Endodermal cell (in vitro differentiated cells): Measurements from ENCODE around the gene DPYSL3. TPM values are rescaled to one million over a fixed set of nuclear protein-coding genes. Genes with fewer than 3 reads are reported as not detected.

ENCODE experiments used
- DNase-seq: peaks from one replicate; pipeline ENCODE4 v3.0.0-alpha.2; 2017
- H3K27ac ChIP-seq: 2 replicates; pipeline ENCODE4 v1.5.1; 2013; ENCODE audit warnings: mild to moderate bottlenecking, low read depth, low read length, moderate library complexity
- H3K27me3 ChIP-seq: 2 replicates; pipeline ENCODE4 v1.6.1; 2013; ENCODE audit warnings: mild to moderate bottlenecking, low read length, moderate library complexity; ENCODE audit not compliant: insufficient read depth, control insufficient read depth, poor library complexity, severe bottlenecking
- H3K36me3 ChIP-seq: 2 replicates; pipeline ENCODE4 v1.7.0; 2013; ENCODE audit warnings: mild to moderate bottlenecking, low read length, moderate library complexity; ENCODE audit not compliant: control insufficient read depth, insufficient read depth
- H3K4me1 ChIP-seq: one replicate; pipeline ENCODE4 v1.7.0; 2013; ENCODE audit warnings: low read length; ENCODE audit not compliant: control insufficient read depth, insufficient read depth
- H3K4me3 ChIP-seq: 2 replicates; pipeline ENCODE4 v1.5.1; 2013; ENCODE audit warnings: mild to moderate bottlenecking, low read length, moderate library complexity
- H3K9ac ChIP-seq: 2 replicates; pipeline ENCODE4 v1.6.1; 2013; ENCODE audit warnings: mild to moderate bottlenecking, low read length, moderate library complexity; ENCODE audit not compliant: poor library complexity, severe bottlenecking; ENCODE audit errors: extremely low read depth
- H3K9me3 ChIP-seq: 2 replicates; pipeline ENCODE4 v1.6.1; 2013; ENCODE audit warnings: mild to moderate bottlenecking, low read length, moderate library complexity; ENCODE audit not compliant: control insufficient read depth
- H3K27ac Mint-ChIP-seq: 2 replicates; pipeline ENCODE4 v1.8.0; 2020; ENCODE audit warnings: mixed read lengths
- H3K27me3 Mint-ChIP-seq: 2 replicates; pipeline ENCODE4 v1.8.0; 2021; ENCODE audit warnings: mild to moderate bottlenecking, mixed read lengths; ENCODE audit not compliant: insufficient read depth
- H3K36me3 Mint-ChIP-seq: 2 replicates; pipeline ENCODE4 v1.8.0; 2020; ENCODE audit warnings: low read depth, mixed read lengths
- H3K4me1 Mint-ChIP-seq: 2 replicates; pipeline ENCODE4 v1.8.0; 2020; ENCODE audit warnings: mixed read lengths
- H3K4me3 Mint-ChIP-seq: 2 replicates; pipeline ENCODE4 v1.8.0; 2020; ENCODE audit warnings: mild to moderate bottlenecking, moderate library complexity, mixed read lengths
- H3K9me3 Mint-ChIP-seq: 2 replicates; pipeline ENCODE4 v1.8.0; 2020; ENCODE audit warnings: mild to moderate bottlenecking, mixed read lengths
- CTCF ChIP-seq: fragments of 200-600 bp; sonication (generic); conservative IDR thresholded peaks from 2 replicates; pipeline ENCODE4 v1.5.0; 2021; ENCODE audit warnings: antibody characterized with exemption, mild to moderate bottlenecking
- WGBS, 2 experiments: methylation state at CpG; one replicate each; pipeline versions ENCODE4 v1.1.5 to v1.1.7; 2013; ENCODE audit warnings: missing lambda C conversion rate in 2 of 2, mixed read lengths in 1 of 2; ENCODE audit not compliant: insufficient coverage in 1 of 2, insufficient read length in 1 of 2; 5-methylcytosine and 5-hydroxymethylcytosine counted together
- total RNA-seq, 2 donors: library from RNA; stranded (reverse); fragmentation: NEBNext Ultra II Directional in 1 of 2; extraction: Animal tissue kit (Norgen Biotek cat#: 25700) in 1 of 2; gene quantifications; 2 replicates in 1 of 2; 3 replicates in 1 of 2; pipeline ENCODE4 v1.2.1, GENCODE V29; 2021

The DPYSL3 gene
- total RNA-seq, 2 donors from 2014 or later, result 76.3 to 98.6 TPM

- Mint-ChIP-seq H3K4me1 (peaks cover 6% of the 10 kb centered on the region), H3K9me3 (no peaks in the 10 kb centered on the region), H3K36me3 (no peaks in the 10 kb centered on the region), H3K4me3 (no peak overlapping the region), H3K27ac (no peak overlapping the region), H3K27me3 (no peaks in the 10 kb centered on the region)
- Histone ChIP-seq H3K36me3 (no peaks in the 10 kb centered on the region), H3K9ac (no peak overlapping the region), H3K4me3 (no peak overlapping the region), H3K4me1 (no peaks in the 10 kb centered on the region), H3K27ac (no peak overlapping the region), H3K27me3 (no peaks in the 10 kb centered on the region), H3K9me3 (no peaks in the 10 kb centered on the region)
- no peak for TF ChIP-seq CTCF
- WGBS, 2 experiments, result 59 to 80% methylated on average over 1 of the region's 1 CpG
- DNase-seq, result no peak
Observed at GRCh38 chr5:147467973-147468508, 41.8 kb downstream of the DPYSL3 start.

- no peaks in the 10 kb centered on the region for H3K36me3 Mint-ChIP-seq
- peaks cover 6% of the 10 kb centered on the region for H3K27me3 Mint-ChIP-seq
- TF ChIP-seq CTCF, result no peak
- peaks cover 6% of the 10 kb centered on the region for H3K4me1 Mint-ChIP-seq
- Histone ChIP-seq H3K9ac (no peak overlapping the region), H3K27me3 (peaks cover 9% of the 10 kb centered on the region), H3K36me3 (no peaks in the 10 kb centered on the region), H3K4me3 (no peak overlapping the region), H3K9me3 (peaks cover 8% of the 10 kb centered on the region), H3K27ac (no peak overlapping the region), H3K4me1 (no peaks in the 10 kb centered on the region)
- no peak for DNase-seq
- 92 to 96% methylated on average over 5 to 6 of the region's 6 CpGs for WGBS, 2 experiments
- no peaks in the 10 kb centered on the region for H3K9me3 Mint-ChIP-seq
- H3K27ac Mint-ChIP-seq, result no peak overlapping the region
- no peak overlapping the region for H3K4me3 Mint-ChIP-seq
Observed at GRCh38 chr5:147466360-147466980, 43.4 kb downstream of the DPYSL3 start.

GRCh38 chr5:147465747-147466146 is 44.1 kb downstream of the DPYSL3 start:
- Mint-ChIP-seq H3K4me1 (peaks cover 6% of the 10 kb centered on the region), H3K27me3 (peaks cover 8% of the 10 kb centered on the region), H3K36me3 (no peaks in the 10 kb centered on the region), H3K9me3 (peaks cover under 1% of the 10 kb centered on the region), H3K27ac (no peak overlapping the region), H3K4me3 (no peak overlapping the region)
- WGBS, 2 experiments, result 89% methylated on average over 3 of the region's 3 CpGs; no CpG with 5 or more reads in 1 of the 2 experiments
- no peak overlapping the region for H3K4me3 ChIP-seq
- no peak overlapping the region for H3K9ac ChIP-seq
- H3K4me1 ChIP-seq, result no peaks in the 10 kb centered on the region
- H3K9me3 ChIP-seq, result peaks cover 15% of the 10 kb centered on the region
- no peak for TF ChIP-seq CTCF
- H3K27me3 ChIP-seq, result peaks cover 9% of the 10 kb centered on the region
- no peaks in the 10 kb centered on the region for H3K36me3 ChIP-seq
- DNase-seq, result no peak
- H3K27ac ChIP-seq, result no peak overlapping the region
